ENCODE results near the gene TMEM82.

TMEM82 gene

GRCh38 chr1:15737324-15738319 is 4.7 kb upstream of the TMEM82 start:
- Mint-ChIP-seq H3K4me3 (no peak overlapping the region), H3K4me1 (peaks cover 26% of the 10 kb centered on the region), H3K27me3 (ENCODE audit: low read depth, poor library complexity) (peaks cover 5% of the 10 kb centered on the region), H3K36me3 (ENCODE audit: low read depth) (no peaks in the 10 kb centered on the region), H3K27ac (peak overlapping the region; percentile 87), H3K9me3 (no peaks in the 10 kb centered on the region)
- TF ChIP-seq CTCF (IDR thresholded peaks at IDR 0.05), result no peak
- DNase-seq, result no peak

- Mint-ChIP-seq H3K27me3 (ENCODE audit: low read depth, poor library complexity) (peaks cover 5% of the 10 kb centered on the region), H3K27ac (no peak overlapping the region), H3K4me3 (no peak overlapping the region), H3K4me1 (peaks cover 31% of the 10 kb centered on the region), H3K36me3 (ENCODE audit: low read depth) (no peaks in the 10 kb centered on the region), H3K9me3 (no peaks in the 10 kb centered on the region)
- no peak for TF ChIP-seq CTCF (IDR thresholded peaks at IDR 0.05)
- DNase-seq, result no peak
These were observed 3.7 kb upstream of the TMEM82 start for GRCh38 chr1:15738416-15739113.

- no peaks in the 10 kb centered on the region for H3K36me3 Mint-ChIP-seq (ENCODE audit: low read depth)
- H3K4me1 Mint-ChIP-seq, result peaks cover 31% of the 10 kb centered on the region
- H3K27me3 Mint-ChIP-seq (ENCODE audit: low read depth, poor library complexity), result peaks cover 5% of the 10 kb centered on the region
- no peak overlapping the region for H3K4me3 Mint-ChIP-seq
- no peaks in the 10 kb centered on the region for H3K9me3 Mint-ChIP-seq
- peak overlapping the region; percentile 90 for H3K27ac Mint-ChIP-seq
- TF ChIP-seq CTCF (IDR thresholded peaks at IDR 0.05), result no peak
- no peak for DNase-seq
These were observed 3.0 kb upstream of the TMEM82 start for GRCh38 chr1:15739259-15739658.

GRCh38 chr1:15739745-15740144 is 2.6 kb upstream of the TMEM82 start:
- Mint-ChIP-seq H3K4me1 (peaks cover 36% of the 10 kb centered on the region), H3K4me3 (no peak overlapping the region), H3K36me3 (ENCODE audit: low read depth) (no peaks in the 10 kb centered on the region), H3K27me3 (ENCODE audit: low read depth, poor library complexity) (peaks cover 7% of the 10 kb centered on the region), H3K27ac (peak overlapping the region; percentile 90), H3K9me3 (no peaks in the 10 kb centered on the region)
- no peak for TF ChIP-seq CTCF (IDR thresholded peaks at IDR 0.05)
- no peak for DNase-seq

GRCh38 chr1:15740924-15741850 is 1.1 kb upstream of the TMEM82 start:
- peak overlapping the region; percentile 35 for H3K4me3 Mint-ChIP-seq
- peaks cover 38% of the 10 kb centered on the region for H3K4me1 Mint-ChIP-seq
- no peaks in the 10 kb centered on the region for H3K36me3 Mint-ChIP-seq (ENCODE audit: low read depth)
- peak; percentile 67 for TF ChIP-seq CTCF (IDR thresholded peaks at IDR 0.05)
- DNase-seq, result peak; percentile 75
- H3K27ac Mint-ChIP-seq, result no peak overlapping the region
- no peaks in the 10 kb centered on the region for H3K9me3 Mint-ChIP-seq
- H3K27me3 Mint-ChIP-seq (ENCODE audit: low read depth, poor library complexity), result peaks cover 8% of the 10 kb centered on the region

All from nephron progenitor cell (in vitro differentiated cells).